Cortex of kidney (tissue), 1 donor: ENCODE data around the gene NEXN.
"Not testable (repeated sequence)": the region's sequence is repeated elsewhere in the genome, so short reads cannot be mapped to it uniquely, and the experiment has no call there.

ENCODE experiments used
- DNase-seq: peaks from one replicate; lab custom pipeline; 2025; lab: John Stamatoyannopoulos, UW

Gene NEXN

DNA sequence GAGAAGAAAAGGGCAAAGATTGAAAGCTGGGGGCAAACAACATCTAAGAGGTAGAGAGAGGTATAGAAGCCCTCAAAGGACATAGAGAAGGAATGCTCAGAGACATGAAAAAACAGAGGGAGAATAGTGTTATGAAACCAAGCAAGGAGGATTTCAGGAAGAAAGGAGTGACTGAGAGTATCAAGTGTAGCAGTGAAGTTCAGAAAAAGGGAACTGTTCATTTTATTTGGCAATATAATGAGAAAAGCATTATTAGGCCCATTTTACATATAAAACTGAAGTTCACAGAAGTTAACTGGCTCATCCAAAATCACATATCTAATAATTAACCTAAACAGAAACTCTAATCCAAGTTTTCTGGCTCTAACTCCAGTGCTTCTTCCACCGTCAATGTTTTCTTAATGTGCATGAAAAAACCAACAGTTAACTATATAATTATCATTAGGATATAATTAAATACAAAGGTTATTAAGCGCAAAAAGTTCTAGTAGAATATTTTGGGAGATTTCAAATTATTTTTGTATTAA, 17.7 kb downstream of the NEXN start:
- DNase-seq, result no peak

DNA sequence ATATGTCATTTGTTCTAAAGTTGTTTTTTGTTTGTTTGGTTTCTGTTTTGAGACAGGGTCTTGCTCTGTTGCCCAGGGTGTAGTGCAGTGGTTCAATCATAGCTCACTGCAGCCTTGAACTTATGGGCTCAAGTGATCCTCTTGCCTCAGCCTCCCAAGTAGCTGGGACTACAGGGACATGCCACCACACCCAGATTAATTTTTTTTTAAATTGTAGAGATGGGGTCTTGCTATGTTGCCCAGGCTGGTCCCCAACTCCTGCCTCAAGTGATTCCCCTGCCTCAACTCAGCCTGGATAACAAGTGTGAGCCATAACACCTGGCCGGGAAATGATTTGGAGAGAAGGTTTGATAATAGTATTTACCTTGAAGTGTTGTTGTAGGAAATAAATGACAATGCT, 18.2 kb downstream of the NEXN start:
- no peak for DNase-seq

GRCh38 chr1:77910116-77910515, 21.7 kb downstream of the NEXN start:
- DNase-seq, result no peak

- not testable (repeated sequence) for DNase-seq
These were observed 30.5 kb downstream of the NEXN start for GRCh38 chr1:77918918-77919317.

DNA sequence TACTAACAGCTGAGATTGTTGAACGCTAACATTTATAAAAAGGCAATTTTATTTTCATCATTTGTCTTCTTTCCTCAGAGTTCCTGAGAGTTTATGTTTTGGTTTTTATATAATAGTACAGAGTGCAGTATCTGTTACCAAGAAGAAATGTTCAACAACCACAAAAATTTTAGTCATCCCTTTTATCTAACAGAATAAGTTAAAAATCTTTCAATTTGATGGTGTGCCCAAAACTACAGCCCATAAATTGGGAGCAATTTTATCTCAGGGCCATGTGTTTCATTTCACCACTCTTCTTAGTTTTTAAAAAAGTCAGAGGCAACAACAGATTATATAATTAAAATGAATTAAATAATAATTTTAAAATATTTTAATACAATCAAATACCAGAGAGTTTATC, 37.1 kb downstream of the NEXN start:
- DNase-seq, result no peak

DNA sequence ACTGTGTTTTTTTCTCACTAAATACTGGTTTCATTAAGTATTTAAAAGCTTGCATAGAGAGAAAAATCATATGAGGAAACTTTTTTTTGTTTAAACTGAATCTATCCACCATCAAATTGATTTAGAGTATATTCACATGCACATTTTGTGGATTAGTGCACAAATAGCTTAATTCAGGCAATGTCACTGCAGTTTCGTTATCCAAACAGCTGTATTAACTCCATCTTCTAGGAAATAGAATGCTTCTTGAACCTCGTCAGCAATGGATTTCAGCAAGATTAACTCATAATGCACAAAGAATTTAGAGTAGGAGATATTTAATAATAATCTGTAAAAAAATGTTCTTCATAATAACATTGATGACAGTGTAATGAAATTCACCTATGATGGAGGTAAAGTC, 37.5 kb downstream of the NEXN start:
- no peak for DNase-seq

- no peak for DNase-seq
These were observed 38.3 kb downstream of the NEXN start for GRCh38 chr1:77926561-77927357.

DNA sequence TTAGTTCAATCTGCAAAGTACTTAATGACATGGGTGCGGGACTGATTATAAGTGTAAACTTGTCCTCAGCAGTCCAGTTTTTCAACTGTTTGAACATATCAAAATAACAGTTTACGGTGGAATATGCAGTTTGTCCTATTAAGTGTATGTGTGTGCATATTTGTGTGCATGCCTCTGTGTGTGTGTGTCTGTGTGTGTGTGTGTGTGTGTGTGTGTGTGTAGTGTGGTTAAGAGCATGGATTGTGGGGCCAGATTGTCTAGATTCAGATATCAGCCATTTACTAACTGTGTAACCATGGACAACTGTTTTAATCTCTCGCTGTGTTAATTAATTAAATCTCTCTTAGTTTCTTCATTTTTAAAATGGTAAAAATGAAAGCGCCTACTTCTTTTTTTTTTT, 39.0 kb downstream of the NEXN start:
- DNase-seq, result no peak

DNA sequence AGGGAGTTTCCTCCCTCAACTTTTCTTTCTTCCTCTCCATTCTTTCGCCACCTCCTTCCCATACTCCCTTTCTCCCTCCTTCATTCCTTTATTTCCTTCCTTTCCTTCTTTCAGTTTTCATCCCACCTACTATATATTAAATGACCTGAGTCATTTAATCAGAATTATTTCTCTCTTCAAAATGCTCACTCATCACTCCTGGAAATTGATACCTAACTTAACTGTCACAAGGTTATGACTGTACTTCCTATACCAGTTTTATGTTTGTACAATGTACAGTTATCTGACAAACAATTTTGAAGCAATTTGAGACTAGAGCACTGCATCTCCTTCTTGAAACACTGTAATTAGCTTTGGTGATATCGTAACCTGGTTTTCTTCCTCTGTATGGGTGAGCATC, 41.4 kb downstream of the NEXN start:
- no peak for DNase-seq

- DNase-seq, result no peak
These were observed 50.2 kb downstream of the NEXN start for GRCh38 chr1:77938651-77939050.

DNA sequence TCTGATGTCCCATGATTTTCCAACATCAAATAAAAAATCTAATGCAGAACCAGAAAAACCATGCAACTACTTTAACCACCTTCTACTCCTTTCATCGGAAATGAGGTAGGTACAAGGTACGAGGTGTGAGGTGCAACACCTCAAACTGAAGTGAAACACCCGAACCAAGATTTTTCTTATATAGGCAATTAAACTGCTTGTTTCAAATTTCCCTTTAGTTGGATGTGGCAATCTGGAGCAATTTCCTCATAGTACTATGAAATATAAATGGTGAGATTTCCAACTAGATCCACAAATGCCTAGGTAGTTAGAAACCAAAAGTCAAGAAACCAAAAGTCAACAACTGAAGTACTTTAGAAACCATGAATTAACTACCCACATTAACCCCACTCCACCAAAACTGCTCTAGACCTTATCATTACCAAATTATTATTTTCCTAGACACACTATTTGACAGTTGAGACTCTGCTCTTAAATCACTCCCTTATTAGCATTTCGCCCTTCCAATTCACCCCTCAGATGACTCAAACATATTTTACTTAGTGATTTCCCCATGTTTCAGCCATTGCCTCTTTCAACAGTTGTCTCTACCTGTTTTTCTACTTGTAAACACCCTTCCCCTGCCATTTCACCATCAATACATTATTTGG, 52.6 kb downstream of the NEXN start:
- DNase-seq, result no peak

DNA sequence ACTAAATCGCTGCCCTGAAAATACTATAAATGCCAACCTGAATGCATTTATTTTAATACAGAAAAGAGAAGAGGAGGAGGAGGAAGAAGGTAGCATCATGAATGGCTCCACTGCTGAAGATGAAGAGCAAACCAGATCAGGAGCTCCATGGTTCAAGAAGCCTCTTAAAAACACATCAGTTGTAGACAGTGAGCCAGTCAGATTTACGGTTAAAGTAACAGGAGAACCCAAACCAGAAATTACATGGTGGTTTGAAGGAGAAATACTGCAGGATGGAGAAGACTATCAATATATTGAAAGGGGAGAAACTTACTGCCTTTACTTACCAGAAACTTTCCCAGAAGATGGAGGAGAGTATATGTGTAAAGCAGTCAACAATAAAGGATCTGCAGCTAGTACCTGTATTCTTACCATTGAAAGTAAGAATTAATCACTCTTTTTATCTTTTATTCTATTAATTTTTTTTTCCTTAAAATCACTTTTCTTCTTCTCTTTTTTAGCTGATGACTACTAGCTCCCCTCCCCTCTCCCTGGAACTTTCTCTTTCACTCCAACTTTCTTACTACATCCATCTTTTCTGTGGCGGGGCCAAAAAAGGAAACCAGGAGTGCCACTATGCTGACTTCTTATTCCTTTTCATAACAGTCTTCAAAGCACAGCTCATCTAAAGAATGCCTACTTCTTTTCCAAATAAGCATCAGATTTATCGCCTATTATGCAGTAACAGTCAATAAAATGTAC, 54.1 kb downstream of the NEXN start:
- DNase-seq, result no peak

- no peak for DNase-seq
These were observed 56.9 kb downstream of the NEXN start for GRCh38 chr1:77945345-77945744.

DNA sequence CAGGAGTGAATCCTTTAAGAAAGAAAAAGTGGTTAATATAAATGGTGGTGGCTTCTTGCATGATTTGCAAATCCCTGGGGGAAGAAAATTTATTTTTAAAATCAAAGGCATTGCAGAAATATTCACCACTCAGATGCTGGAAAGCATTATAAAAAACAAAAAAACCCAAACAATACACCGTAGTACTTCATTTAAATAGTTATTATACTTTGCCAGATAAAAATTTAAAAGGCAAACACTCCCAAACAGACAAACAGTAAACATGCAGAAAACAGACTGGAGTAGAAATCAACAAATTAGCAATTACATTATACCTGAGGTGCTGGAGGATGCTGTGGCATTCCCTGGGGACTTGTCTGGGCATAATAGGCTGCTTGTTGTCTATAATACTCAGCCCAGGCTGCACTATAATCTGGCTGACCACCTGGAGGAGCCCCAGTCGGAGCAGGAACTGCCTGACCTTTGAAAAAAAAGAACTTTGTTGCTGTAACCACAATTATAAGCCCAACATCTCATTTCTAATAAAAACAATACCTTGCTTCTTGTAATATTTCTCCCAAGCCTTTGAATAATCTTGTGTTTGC, 60.5 kb downstream of the NEXN start:
- DNase-seq, result no peak

DNA sequence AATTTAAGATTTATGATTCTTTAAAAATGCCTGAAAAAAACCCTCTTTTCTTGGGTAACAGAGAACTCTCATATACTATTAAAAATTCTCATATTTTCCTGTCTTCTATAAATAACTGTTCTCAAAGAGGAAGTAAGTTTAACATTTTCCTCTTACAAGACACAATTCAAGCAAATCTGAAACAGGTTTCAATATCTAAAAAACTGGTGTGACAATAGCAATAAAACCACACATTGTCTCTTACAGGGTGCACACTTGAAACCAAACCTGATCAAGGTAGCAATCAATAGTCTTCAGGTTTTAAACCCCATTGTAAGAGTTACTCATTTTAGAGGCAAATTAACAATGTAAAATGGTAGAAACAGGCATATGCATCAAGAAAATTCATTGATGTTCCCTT, 62.4 kb downstream of the NEXN start:
- DNase-seq, result no peak

DNA sequence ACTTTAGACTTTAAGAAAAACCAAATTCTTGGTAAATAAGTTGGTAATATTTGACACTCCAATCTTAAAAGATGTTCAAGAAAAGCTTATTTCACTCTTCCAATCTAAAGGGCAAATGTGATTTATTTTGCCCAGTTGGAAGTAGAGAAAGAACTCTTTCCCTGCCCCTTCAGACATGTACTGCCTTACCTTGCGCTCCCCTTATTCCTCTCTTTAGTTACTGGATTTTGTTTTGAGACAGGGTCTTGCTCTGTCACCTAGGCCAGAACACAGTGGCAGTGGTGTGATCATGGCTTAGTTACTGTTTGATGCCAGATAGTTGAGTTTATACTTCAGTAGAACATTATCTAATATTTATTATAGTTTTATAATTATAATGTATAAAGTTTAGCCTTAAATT, 62.9 kb downstream of the NEXN start:
- DNase-seq, result no peak

- no peak for DNase-seq
These were observed 65.5 kb downstream of the NEXN start for GRCh38 chr1:77953907-77954306.

GRCh38 chr1:77954521-77954920, 66.1 kb downstream of the NEXN start:
- DNase-seq, result no peak

GRCh38 chr1:77955709-77956108, 67.3 kb downstream of the NEXN start:
- no peak for DNase-seq

DNA sequence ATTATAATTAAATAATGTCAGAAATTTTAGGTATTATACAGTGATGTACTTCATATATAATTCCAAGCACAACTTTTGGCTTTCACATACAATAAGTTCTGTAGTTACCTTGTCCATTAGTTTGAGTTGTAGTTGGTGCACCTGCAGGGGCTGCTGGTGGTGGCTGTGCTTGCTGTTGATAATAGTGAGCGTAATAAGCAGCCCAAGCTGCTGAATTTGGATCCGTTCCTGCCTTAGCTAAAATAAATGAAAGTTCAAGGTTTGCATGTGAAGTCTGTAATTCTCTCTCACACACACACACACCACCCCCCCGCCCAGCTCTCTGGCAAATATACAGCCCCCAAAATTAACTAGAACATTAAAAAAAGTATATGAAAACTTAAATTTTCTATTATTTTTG, 68.0 kb downstream of the NEXN start:
- DNase-seq, result no peak

DNA sequence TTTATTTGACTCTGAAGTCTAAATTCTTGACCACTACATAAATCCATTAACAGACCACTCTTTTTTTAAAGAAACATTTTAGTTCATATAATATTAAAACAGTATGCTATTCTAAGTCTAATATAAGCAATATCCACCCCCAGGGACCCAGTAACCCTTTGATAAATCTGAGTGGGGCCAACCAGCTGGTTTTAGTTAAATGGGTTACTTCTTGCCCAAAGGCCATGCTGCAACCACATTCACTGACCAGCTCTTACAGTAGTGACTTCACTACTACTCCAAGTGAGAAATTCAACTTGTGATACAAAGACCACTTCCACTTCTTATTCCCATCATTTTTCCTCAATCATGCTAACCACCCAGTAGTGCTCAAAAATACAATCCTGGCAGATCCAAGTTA, 70.0 kb downstream of the NEXN start:
- no peak for DNase-seq

- no peak for DNase-seq
These were observed 70.4 kb downstream of the NEXN start for GRCh38 chr1:77958850-77959249.

GRCh38 chr1:77961392-77961791, 73.0 kb downstream of the NEXN start:
- DNase-seq, result no peak
